Epithelial cell of esophagus (primary cell): Measurements from ENCODE around the gene RNH1.

ENCODE experiments used
- DNase-seq: peaks from one replicate; pipeline ENCODE4 v3.0.0; 2010; ENCODE audit warnings: low read depth
- H3K4me3 ChIP-seq: 2 replicates; pipeline ENCODE4 v1.5.1; 2011; ENCODE audit warnings: mild to moderate bottlenecking, low read length, control low read depth
- TF ChIP-seq, protein P1 (sequence below): IDR thresholded peaks from 2 replicates; pipeline ENCODE4 v1.5.1; 2011; ENCODE audit warnings: low read depth, mild to moderate bottlenecking, low read length, control low read depth, inconsistent platforms; ENCODE audit not compliant: insufficient read depth; ENCODE audit errors: missing control alignments

The RNH1 gene

DNA sequence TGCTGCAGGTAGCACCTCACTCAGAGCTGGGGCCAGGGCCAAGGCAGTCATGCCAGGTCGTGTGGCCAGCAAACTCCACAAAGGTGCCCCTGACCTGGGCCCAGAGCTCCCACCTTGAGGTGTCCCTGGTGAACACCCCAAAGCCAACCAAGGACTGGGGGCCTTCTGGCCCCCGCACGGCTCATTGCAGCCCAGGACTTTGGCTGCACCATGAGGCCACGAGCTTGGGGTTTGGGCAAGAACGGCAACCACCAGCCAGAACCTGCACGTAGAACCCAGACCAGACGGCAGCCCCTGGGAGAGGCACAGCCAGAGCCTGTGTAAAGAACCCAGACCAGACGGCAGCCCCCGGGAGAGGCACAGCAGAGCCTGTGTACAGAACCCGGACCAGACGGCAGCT is 38.1 kb upstream of the RNH1 start:
- TF ChIP-seq, protein P1, sequence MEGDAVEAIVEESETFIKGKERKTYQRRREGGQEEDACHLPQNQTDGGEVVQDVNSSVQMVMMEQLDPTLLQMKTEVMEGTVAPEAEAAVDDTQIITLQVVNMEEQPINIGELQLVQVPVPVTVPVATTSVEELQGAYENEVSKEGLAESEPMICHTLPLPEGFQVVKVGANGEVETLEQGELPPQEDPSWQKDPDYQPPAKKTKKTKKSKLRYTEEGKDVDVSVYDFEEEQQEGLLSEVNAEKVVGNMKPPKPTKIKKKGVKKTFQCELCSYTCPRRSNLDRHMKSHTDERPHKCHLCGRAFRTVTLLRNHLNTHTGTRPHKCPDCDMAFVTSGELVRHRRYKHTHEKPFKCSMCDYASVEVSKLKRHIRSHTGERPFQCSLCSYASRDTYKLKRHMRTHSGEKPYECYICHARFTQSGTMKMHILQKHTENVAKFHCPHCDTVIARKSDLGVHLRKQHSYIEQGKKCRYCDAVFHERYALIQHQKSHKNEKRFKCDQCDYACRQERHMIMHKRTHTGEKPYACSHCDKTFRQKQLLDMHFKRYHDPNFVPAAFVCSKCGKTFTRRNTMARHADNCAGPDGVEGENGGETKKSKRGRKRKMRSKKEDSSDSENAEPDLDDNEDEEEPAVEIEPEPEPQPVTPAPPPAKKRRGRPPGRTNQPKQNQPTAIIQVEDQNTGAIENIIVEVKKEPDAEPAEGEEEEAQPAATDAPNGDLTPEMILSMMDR: no peak
- no peak for DNase-seq

DNA sequence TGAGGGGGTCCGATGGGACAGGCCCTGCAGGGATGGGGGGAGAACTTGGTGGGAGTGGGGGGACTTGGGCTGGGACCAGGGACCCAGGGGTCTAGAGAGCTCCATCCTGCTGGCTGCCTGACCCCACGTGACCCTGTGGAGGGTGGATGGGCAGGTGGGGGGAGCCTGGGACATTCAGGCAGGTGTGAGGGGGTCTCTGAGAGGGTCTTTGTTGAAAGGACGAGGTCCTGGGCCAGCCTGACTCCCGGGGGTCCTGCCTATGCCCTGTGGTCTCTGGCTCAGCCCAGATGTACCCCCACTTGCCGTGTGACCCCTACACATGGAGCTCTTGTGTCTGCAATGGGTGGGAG is 37.8 kb upstream of the RNH1 start:
- no peak overlapping the region for H3K4me3 ChIP-seq
- DNase-seq: no peak
- TF ChIP-seq, protein P1: no peak

More for the DNA sequence above, 38.1 kb upstream of the RNH1 start:
- H3K4me3 ChIP-seq: no peak overlapping the region

DNA sequence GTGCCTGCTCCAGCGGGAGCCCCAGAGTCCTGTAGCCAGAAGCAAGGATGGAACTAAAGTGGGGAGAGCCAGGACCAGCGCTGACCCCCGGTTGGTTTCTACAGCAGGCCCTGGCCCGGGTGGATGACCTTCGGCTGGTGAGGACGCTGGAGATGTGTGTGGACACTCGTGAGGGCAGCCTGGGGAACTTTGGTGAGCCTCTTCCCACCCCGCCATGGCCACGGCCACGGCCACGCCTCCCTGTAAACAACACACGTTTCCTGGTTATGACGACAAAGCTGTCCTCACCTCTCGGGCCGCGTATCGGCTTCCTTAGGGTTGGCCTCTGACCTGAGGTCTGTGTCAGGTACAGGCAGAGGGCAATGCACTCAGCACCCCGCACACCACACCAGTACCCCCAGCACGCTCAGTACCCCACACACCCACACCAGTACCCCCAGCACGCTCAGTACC is 34.4 kb upstream of the RNH1 start:
- H3K4me3 ChIP-seq: no peak overlapping the region
- TF ChIP-seq, protein P1: no peak
- DNase-seq: no peak

DNA sequence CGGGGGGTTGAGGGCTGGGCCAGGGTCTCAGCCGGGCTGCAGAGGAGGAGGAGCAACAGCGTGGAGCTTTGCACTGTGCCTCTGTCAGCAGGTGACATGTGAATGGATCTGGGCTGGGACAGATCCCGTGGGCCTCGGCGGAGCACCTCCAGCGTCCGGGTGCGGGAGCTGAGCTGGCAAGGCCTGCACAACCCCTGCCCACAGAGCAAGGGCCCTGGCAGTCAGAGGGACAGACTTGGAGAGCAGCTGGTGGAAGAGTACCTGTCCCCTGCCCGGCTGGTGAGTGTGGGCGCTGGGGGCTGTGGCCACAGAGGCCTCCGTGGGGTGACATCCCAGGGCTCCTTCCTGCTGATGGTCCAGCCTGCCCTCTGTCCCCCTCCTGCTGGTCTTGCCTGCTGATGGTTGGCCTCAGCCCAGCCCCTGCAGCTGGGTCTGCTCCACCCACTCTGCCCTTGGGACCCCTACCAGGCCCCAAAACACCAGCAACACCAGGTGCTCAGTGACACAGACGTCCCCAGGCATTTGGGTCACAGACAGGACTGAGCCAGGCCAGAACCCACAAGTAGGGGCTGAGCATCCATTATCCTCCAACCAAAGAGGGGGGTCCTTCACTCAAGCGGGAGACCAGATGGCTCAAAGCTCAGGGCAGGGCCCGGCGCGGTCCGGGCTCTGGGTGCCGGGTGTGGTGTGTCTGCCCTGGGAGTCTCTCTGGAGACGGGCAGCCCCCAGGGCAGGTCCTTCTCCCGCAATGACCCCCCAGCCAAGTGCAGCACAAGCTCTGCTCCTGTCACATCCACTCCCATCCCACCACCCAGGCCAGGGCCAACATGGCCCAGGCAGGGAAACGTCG is 33.8 kb upstream of the RNH1 start:
- H3K4me3 ChIP-seq: no peak overlapping the region
- DNase-seq: no peak
- TF ChIP-seq, protein P1: no peak

DNA sequence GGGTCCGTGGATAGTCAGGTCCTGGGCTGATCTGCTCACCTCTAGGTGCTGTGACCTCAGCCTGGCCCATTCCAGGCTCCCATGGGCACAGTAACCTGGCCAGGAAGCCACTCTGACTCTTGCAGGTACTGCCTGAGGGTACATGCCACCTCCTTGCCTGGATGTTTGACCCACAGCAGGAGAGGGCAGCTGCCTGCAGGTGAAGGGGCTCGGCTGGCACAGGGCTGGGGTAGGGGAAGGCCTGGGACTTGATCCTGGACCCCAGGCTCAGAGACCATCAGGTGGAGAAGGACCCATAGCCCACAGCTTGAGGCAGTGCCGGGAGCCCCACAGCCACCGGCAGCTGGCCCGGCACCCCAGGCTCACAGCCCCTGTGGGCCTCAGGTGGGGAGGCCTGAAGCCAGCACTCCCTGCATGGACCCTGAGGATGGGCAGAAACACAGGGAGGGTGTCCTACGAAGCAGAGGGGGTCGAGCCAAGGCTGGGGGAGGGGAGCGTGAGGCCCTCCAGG is 33.0 kb upstream of the RNH1 start:
- H3K4me3 ChIP-seq: no peak overlapping the region
- TF ChIP-seq, protein P1: no peak
- DNase-seq: no peak

DNA sequence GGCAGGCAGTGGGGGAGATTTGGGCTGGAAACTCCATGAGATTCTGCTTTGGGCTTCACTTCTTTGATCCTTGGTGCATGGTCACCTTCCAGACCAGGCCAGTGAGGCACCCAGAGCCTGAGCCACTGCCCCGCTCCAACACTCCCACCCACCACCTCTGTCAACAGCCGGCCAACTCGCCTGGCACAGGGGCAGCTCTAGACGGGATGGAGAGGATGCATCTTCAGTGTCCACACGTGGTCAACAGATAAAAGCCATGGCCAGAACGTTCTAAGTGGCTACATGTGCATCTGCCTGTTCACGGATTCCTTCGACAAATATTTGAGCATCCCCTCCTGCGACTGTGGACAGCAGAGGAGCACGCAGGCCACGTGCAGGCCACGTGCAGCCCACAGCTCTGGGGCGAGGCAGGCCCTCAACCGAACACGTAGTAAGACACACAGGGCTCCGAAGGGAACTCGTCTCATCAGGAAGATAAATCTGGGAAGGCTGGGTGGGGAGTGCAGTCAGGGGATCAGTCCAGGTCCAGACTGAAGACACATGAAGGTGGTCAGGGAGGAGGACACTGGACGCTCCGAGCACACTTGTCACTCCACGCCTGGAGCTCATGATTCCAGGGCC is 31.5 kb upstream of the RNH1 start:
- H3K4me3 ChIP-seq: no peak overlapping the region
- TF ChIP-seq, protein P1: no peak
- DNase-seq: no peak
